Transverse colon (tissue), 4 donors: ENCODE data around the gene HSPA1A. TPM values are rescaled to one million over a fixed set of nuclear protein-coding genes. Genes with fewer than 3 reads are reported as not detected.
"Not testable (repeated sequence)": the region's sequence is repeated elsewhere in the genome, so short reads cannot be mapped to it uniquely, and the experiment has no call there.

Experiments
- DNase-seq: peaks from one replicate; pipeline ENCODE4 v3.0.0-alpha.2; 2019
- H3K27ac ChIP-seq, 4 donors: fragments of 200-600 bp; sonication (generic); 2 replicates each; pipeline ENCODE4 v1.5.1; 2016 to 2018; ENCODE audit warnings: inconsistent platforms in 4 of 4
- H3K27me3 ChIP-seq: fragments of 200-600 bp; sonication (generic); 2 replicates; pipeline ENCODE4 v1.5.1; 2017; ENCODE audit warnings: inconsistent platforms
- H3K36me3 ChIP-seq, 4 donors: fragments of 200-600 bp; sonication (generic); 2 replicates each; pipeline ENCODE4 v1.5.1; 2017 to 2019; ENCODE audit warnings: inconsistent platforms in 4 of 4
- H3K4me1 ChIP-seq, 4 donors: fragments of 200-600 bp; sonication (generic); 2 replicates each; pipeline ENCODE4 v1.5.1; 2017 to 2020; ENCODE audit warnings: inconsistent platforms in 4 of 4
- H3K4me3 ChIP-seq, 4 donors: fragments of 200-600 bp; sonication (generic); 1 replicate in 1 of 4; 2 replicates in 3 of 4; pipeline versions ENCODE4 v1.5.1 to v1.6.1; 2017 to 2019; ENCODE audit warnings: inconsistent platforms in 4 of 4
- H3K9me3 ChIP-seq, 2 donors: fragments of 200-600 bp; sonication (generic); 2 replicates each; pipeline ENCODE4 v1.5.1; 2017 to 2019; ENCODE audit warnings: inconsistent platforms in 2 of 2
- CTCF ChIP-seq, 5 experiments: fragments of 200-600 bp in 3 of 5; fragments of 450-650 bp in 2 of 5; sonication (generic) in 3 of 5; IDR thresholded peaks; 1 replicate in 2 of 5; 2 replicates in 3 of 5; pipeline ENCODE4 v1.5.1; 2016 to 2017; ENCODE audit warnings: antibody characterized with exemption in 5 of 5, inconsistent platforms in 3 of 5, mild to moderate bottlenecking in 2 of 5, moderate library complexity in 1 of 5
- EP300 ChIP-seq: sonication (generic); formaldehyde crosslinking; IDR thresholded peaks from one replicate; pipeline ENCODE4 v1.6.1; 2017; ENCODE audit warnings: antibody characterized with exemption, low read depth
- POLR2A ChIP-seq: fragments of 450-650 bp; IDR thresholded peaks from one replicate; pipeline ENCODE4 v1.6.1; 2016; ENCODE audit warnings: antibody characterized with exemption, mild to moderate bottlenecking, moderate library complexity
- POLR2AphosphoS5 ChIP-seq, 3 donors: sonication (generic); formaldehyde crosslinking; IDR thresholded peaks; one replicate each; pipeline ENCODE4 v1.6.1; 2016; ENCODE audit warnings: antibody characterized with exemption in 3 of 3
- WGBS, 2 donors: methylation state at CpG; one replicate each; pipeline ENCODE4 v1.1.5; 2018; ENCODE audit warnings: low coverage in 1 of 2; 5-methylcytosine and 5-hydroxymethylcytosine counted together
- in situ Hi-C, 4 donors: fragments of 200-750 bp; cut with MboI; loops; one replicate each; pipeline versions ENCODE4 v1.15.0 to v1.15.1; 2017; ENCODE audit warnings: low sequenced_read_pairs in 3 of 4, low pct_ligation_motif_present in 1 of 4, low pct_unique_long_range_greater_than_20kb in 1 of 4
- intact Hi-C: fragments of 100-400 bp; cut with DNase I; formaldehyde crosslinking; loops from one replicate; pipeline ENCODE4 v1.15.1; 2023; ENCODE audit warnings: low total_unique reads
- total RNA-seq, 4 donors: library from RNA; depleted of rRNA; stranded (reverse); fragments of >200 nt; gene quantifications; one replicate each; pipeline ENCODE4 v1.1.0, GENCODE V29; 2016

Gene HSPA1A
- total RNA-seq, 4 donors from 2014 or later, result 192 to 247 (median 221) TPM

- Histone ChIP-seq H3K9me3 (no peaks in the 10 kb centered on the region), H3K36me3 (peaks cover 0 to 4% (median 1%) of the 10 kb centered on the region in 4 donors), H3K27ac (peak overlapping the region; percentile 93 to 97 (median 95)), H3K4me3 (no peak overlapping the region), H3K27me3 (no peaks in the 10 kb centered on the region), H3K4me1 (peaks cover 12 to 19% (median 15%) of the 10 kb centered on the region in 4 donors)
- WGBS, 2 donors, result 87 to 93% methylated on average over 2 of the region's 2 CpGs
- in situ Hi-C loops, result no loop called here
- no peak for TF ChIP-seq POLR2A
- TF ChIP-seq EP300, result no peak
- TF ChIP-seq POLR2AphosphoS5 (IDR thresholded peaks at IDR 0.05), result no peak
- TF ChIP-seq CTCF (IDR thresholded peaks at IDR 0.05), result no peak
- intact Hi-C loops, result no loop called here
- no peak for DNase-seq
Measured at GRCh38 chr6:31796993-31797385, 18.4 kb upstream of the HSPA1A start.

- no peaks in the 10 kb centered on the region for H3K36me3 ChIP-seq
- intact Hi-C loops (no loop called here), in situ Hi-C loops (no loop called here)
- peaks cover 12 to 19% (median 15%) of the 10 kb centered on the region in 4 donors for H3K4me1 ChIP-seq
- no peaks in the 10 kb centered on the region for H3K27me3 ChIP-seq
- WGBS, 2 donors, result 63% methylated on average over 5 of the region's 5 CpGs; no CpG with 5 or more reads in 1 of the 2 donors
- H3K9me3 ChIP-seq, result no peaks in the 10 kb centered on the region
- H3K27ac ChIP-seq, result peak overlapping the region; percentile 26 to 95 (median 68)
- no peak overlapping the region for H3K4me3 ChIP-seq
- no peak for TF ChIP-seq POLR2AphosphoS5 (IDR thresholded peaks at IDR 0.05)
- no peak for TF ChIP-seq POLR2A
- TF ChIP-seq EP300, result no peak
- no peak for TF ChIP-seq CTCF (IDR thresholded peaks at IDR 0.05)
- DNase-seq, result peak; percentile 28
Measured at GRCh38 chr6:31797588-31797987, 17.8 kb upstream of the HSPA1A start.

GRCh38 chr6:31799781-31800180, 15.6 kb upstream of the HSPA1A start:
- WGBS, 2 donors, result 70 to 88% methylated on average over 3 to 12 of the region's 12 CpGs
- H3K36me3 ChIP-seq, result peaks cover 0 to 3% (median 0%) of the 10 kb centered on the region in 4 donors
- no peaks in the 10 kb centered on the region for H3K27me3 ChIP-seq
- no peak overlapping the region for H3K4me3 ChIP-seq
- in situ Hi-C loops (no loop called here), intact Hi-C loops (no loop called here)
- TF ChIP-seq EP300, result no peak
- no peak for TF ChIP-seq POLR2A
- no peak for TF ChIP-seq POLR2AphosphoS5 (IDR thresholded peaks at IDR 0.05)
- no peak for TF ChIP-seq CTCF (IDR thresholded peaks at IDR 0.05)
- no peak overlapping the region for H3K27ac ChIP-seq
- peaks cover 6 to 9% (median 7%) of the 10 kb centered on the region in 4 donors for H3K4me1 ChIP-seq
- H3K9me3 ChIP-seq, result no peaks in the 10 kb centered on the region
- DNase-seq, result no peak

DNA sequence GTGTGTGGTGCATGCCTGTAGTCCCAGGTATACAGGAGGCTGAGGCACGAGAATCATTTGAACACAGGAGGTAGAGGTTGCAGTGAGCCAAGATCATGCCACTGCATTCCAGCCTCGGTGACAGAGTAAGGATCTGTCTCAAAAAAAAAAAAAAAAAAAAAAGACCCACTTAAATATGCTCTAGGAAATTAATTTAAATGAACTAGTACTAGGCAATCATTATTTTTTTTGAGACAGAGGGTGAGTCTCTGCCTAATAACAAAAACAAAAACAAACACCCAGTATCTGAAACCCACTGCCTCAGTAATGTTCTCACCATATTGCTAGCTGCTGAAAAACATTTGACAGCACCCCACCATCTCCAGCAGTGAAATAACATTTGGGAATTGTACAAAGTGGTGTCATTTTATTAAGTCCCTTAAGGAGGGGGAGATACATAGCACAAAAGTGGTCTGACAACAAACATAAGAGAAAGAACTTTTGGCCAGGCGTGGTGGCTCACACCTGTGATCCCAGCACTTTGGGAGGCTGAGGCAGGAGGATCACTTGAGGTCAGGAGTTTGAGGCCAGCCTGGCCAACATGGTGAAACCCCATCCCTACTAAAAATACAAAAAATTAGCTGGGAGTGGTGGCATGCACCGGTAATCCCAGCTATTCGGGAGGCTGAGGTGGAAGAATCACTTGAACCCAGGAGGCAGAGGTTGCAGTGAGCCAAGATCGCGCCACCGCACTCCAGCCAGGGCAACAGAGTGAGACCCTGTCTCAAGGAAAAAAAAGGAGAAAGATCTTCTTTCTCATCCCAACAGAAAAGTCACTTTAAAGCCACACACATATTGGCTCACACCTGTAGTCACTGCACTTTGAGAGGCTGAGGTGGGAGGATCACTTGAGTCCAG, 14.1 kb upstream of the HSPA1A start:
- H3K9me3 ChIP-seq, H3K27ac ChIP-seq, H3K36me3 ChIP-seq, intact Hi-C loops, DNase-seq, in situ Hi-C loops, H3K27me3 ChIP-seq, H3K4me3 ChIP-seq: not testable (repeated sequence)
- peaks cover 6 to 17% (median 10%) of the 10 kb centered on the region in 4 donors for H3K4me1 ChIP-seq
- 88 to 93% methylated on average over 8 of the region's 8 CpGs for WGBS, 2 donors
